Measurements from ENCODE around the gene RABGAP1L.
"Not testable (repeated sequence)": the region's sequence is repeated elsewhere in the genome, so short reads cannot be mapped to it uniquely, and the experiment has no call there.

The RABGAP1L gene

GRCh38 chr1:174686213-174686612 lies 526.9 kb downstream of the RABGAP1L start:
- DNase-seq, result no peak

- DNase-seq, result no peak
These were observed 530.2 kb downstream of the RABGAP1L start for GRCh38 chr1:174689524-174689923.

DNA sequence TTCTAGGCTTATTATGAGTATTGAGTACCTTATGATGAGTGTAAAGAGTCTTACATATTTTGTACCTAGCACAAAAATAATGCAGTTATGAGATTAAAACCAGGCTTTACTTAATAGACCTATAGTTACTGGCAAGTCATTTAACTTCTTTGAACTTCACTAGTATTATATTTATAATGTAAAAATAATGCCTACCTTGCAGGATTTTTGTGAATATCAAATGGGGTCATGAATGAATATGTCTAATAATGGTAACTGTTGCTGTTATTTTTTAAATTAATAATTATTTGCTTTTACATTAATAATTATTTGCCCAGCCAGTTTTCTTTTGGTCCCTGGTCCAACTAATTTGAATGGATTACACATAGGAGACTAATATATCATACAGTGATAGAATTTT lies 530.9 kb downstream of the RABGAP1L start:
- DNase-seq, result no peak

- no peak for DNase-seq
These were observed 533.0 kb downstream of the RABGAP1L start for GRCh38 chr1:174692313-174692712.

GRCh38 chr1:174693085-174693484 lies 533.8 kb downstream of the RABGAP1L start:
- DNase-seq, result no peak

GRCh38 chr1:174693539-174693938 lies 534.2 kb downstream of the RABGAP1L start:
- not testable (repeated sequence) for DNase-seq

DNA sequence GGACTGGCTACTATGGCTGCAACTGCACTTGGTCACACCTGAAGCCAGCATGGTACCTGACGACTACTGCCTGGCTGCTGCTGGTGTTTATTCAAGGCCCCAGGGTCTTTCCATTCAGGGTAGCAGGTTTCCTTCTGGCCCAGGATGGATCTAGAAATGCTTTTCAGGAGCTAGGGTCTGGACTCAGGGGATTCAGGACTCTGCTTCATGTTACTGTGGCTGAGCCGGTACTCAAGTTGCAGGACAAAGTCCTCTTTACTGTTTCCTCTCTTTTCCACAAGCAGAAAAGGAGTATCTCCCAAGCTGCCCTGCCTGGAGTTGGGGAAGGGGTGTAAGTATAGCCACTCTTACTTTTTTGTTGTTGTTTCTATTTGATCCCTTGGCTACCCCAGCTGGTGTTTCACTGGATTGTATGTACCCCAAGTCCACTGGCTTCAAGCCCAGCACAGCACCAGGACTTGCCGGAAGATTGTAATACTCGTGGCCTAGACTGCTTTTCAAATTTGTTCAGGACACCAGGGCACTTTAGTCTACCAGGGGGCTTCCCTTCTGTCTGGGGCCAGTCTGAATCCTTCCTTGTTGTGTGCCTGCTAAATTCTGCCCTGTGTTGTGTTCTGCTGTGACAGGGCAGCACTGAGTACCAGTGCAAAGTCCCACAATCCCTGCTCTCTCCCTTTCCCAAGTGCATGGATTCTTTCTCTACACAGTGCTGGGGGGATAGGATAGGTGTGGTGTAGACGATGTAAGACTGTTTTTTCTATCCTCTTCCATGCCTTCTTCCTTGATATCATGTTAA lies 536.9 kb downstream of the RABGAP1L start:
- DNase-seq, result no peak

GRCh38 chr1:174700314-174700713 lies 541.0 kb downstream of the RABGAP1L start:
- DNase-seq, result no peak

DNA sequence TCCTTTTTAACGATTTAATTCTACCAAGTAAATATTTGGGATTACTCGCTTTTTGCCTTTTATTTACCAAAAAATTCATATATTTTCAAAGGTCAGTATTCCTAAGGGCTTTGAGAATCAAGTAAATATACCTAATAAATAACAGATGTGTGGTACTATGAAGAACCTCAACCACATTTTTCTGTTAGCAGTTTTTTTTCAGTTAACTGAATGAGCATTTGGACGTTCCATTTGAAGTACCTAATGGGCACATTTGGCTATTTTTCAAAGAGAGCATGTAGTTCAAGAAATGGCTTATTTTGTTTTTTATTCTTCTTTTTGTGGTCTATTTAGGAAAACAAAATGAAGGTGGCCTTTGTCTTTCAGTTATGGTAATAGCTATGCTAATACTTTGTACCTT lies 541.5 kb downstream of the RABGAP1L start:
- DNase-seq, result no peak

DNA sequence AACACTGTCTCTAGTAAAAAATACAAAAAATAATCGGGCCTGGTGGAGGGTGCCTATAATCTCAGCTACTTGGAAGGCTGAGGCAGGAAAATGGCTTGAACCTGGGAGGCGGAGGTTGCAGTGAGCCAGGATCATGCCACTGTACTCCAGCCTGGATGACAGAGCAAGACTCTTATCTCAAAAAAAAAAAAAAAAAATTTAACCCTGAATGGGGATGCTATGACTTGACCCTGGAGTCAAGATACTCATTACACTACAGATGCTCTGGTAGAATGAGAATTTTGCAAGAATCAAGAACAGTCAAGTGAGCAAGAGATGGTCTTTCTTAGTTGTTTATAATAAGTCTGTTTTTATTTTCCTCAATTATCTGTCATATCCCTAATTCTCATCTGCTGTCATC lies 542.2 kb downstream of the RABGAP1L start:
- no peak for DNase-seq

- no peak for DNase-seq
These were observed 542.7 kb downstream of the RABGAP1L start for GRCh38 chr1:174702011-174702410.

- no peak for DNase-seq
These were observed 544.0 kb downstream of the RABGAP1L start for GRCh38 chr1:174703309-174703708.

- no peak for DNase-seq
These were observed 545.0 kb downstream of the RABGAP1L start for GRCh38 chr1:174704300-174704699.

DNA sequence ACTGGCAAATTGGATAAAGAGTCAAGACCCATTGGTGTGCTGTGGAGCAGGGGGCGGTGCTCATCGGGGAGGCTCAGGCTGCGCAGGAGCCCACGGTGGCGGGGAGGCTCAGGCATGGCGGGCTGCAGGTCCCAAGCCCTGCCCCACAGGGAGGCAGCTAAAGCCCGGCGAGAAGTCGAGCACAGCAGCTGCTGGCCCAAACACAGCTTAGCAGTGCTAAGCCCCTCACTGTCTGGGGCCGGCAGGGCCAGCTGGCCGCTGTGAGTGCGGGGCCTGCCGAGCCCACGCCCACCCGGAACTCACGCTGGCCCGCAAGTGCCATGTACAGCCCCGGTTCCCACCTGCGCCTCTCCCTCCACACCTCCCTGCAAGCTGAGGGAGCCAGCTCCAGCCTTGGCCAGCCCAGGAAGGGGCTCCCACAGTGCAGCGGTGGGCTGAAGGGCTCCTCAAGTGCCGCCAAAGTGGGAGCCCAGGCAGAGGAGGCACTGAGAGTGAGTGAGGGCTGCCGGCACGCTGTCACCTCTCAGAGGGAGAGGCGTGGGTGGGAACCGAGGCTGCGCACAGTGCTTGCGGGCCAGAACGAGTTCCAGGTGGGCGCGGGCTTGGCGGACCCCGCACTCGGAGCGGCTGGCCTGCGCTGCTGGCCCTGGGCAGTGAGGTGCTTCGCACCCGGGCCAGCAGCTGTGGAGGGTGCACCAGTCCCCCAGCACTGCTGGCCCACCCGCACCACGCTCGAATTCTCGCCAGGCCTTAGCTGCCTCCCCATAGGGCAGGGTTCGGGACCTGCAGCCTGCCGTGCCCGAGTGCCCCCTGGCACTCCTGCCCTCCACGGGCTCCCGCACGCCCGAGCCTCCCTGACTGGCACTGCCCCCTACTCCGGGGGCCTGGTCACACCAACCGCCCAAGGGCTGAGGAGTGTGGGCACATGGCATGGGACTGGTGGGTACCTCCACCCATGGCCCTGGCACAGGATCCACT lies 551.8 kb downstream of the RABGAP1L start:
- DNase-seq, result no peak

GRCh38 chr1:174711848-174712247 lies 552.5 kb downstream of the RABGAP1L start:
- DNase-seq, result not testable (repeated sequence)

- DNase-seq, result no peak
These were observed 553.2 kb downstream of the RABGAP1L start for GRCh38 chr1:174712541-174712940.

DNA sequence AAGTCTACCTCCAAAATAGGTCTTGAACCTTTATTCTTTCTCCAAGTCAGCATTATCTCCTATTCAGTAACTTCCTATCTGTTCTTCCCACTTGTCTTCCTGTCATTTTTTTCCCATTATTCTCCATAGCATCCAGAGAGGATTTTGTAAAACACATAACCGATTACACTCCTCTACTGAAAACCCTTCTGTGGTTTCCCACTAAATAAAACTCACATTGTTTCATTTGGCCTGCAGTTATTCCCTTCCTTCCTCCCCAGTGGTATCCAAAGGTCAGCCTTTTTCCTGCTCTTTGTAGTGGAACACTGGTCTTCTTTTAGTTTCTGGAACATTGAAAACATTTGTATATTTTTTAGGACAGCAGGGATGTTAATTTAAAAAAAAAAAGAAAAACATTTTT lies 554.5 kb downstream of the RABGAP1L start:
- no peak for DNase-seq

- no peak for DNase-seq
These were observed 559.9 kb downstream of the RABGAP1L start for GRCh38 chr1:174719194-174719593.

DNA sequence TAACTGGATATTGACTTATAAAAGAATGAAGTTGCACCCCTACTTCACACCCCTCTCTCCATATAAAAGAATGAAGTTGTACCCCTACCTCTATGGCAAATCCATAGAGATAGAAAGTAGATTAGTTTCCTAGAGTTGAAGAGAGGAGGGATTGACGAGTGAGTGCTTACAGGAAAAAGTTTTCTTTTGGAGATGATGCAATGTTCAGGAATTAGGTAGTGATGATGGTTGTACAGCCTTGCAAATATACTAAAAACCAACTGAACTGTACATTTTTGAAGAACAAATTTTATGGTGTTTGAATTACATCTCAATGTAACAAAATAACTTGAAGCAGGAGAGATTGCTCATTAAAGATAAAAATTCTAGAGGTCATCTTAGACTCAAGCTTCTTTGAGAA lies 561.3 kb downstream of the RABGAP1L start:
- no peak for DNase-seq

DNA sequence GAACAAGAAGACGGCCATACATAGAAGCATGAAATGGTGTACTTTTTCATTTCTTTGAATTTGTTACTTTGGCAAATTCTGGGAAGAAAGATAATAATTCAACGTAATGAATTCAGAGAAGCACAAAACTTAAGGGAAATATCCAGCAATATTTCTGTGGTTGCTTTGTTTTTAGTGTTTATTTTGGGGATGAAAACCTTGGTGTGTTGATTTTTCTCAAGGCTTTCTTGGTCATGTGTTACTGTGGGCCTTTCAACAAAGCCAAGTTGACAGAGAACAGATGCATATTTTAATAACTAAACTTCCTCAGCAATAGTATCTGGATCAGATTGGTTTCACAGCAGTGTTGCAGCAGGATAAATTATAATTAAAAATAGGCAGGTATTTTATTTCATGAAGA lies 561.9 kb downstream of the RABGAP1L start:
- DNase-seq, result no peak

DNA sequence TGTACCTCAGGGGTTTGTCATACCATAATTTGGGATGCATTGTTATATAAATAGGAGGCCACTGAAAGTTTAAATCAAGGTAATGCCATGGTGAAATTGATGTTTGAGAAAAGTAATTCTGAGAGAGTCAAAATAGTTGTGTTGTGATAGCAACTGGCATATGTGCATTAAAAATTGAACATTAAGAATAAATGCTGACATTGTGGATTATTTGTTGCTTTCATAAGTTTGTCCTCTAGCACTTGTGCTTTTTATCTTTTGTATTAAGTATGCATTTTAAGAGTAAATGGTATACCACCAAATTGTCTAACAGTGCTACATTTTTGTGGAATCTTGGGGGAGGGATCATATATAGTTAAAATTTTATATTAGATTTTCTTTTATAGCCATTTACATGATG lies 564.5 kb downstream of the RABGAP1L start:
- DNase-seq, result no peak

DNA sequence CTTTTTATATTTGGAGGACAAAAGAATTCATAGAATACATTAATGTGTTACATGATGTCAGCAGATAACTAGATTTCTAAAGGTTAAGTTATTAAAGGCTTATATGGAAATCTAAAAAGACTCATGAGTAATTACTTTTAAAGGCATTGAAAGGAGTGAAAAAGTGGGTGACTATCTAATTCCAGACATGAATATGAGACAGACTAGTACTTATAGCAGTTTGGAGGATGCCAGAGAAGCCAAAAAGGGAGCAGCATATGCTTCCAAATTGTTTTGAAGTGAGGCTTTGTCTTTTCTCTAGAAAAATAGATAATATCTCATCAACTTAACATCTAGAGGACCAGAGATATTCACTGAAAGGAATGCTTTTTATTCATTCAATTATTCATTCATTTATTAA lies 564.9 kb downstream of the RABGAP1L start:
- no peak for DNase-seq

GRCh38 chr1:174726167-174726879 lies 567.0 kb downstream of the RABGAP1L start:
- DNase-seq, result no peak
